OCI-LY3 (cell line): ENCODE measurements around the gene CDY2B.
"Not testable (repeated sequence)": the region's sequence is repeated elsewhere in the genome, so short reads cannot be mapped to it uniquely, and the experiment has no call there.

Experiments used
- CTCF ChIP-seq: fragments of 200-600, 300-600 bp; sonication (generic); IDR thresholded peaks from 2 replicates; pipeline ENCODE4 v1.5.1; 2014; ENCODE audit warnings: antibody characterized with exemption, low read length, low read depth
- EZH2phosphoT487 ChIP-seq: fragments of 200-600 bp; shearing (Covaris generic); IDR thresholded peaks from 2 replicates; pipeline ENCODE4 v1.6.1; 2018; ENCODE audit warnings: antibody characterized with exemption, mixed run types, low read depth

GRCh38 chrY:17871194-17871903 is 8.7 kb downstream of the CDY2B start:
- not testable (repeated sequence) for TF ChIP-seq CTCF, EZH2phosphoT487
